Measurements from ENCODE around the gene MAST3. TPM values are rescaled to one million over a fixed set of nuclear protein-coding genes. Genes with fewer than 3 reads are reported as not detected.

MAST3 gene
- total and polyA plus RNA-seq, 2 of the 8 experiments (the other 6 are each of a cell fraction or from before 2014, with no cell fraction given) = 3.4 to 9.0 TPM

GRCh38 chr19:18191640-18192062 lies 94.1 kb downstream of the MAST3 start:
- Histone ChIP-seq H3K36me3 (ENCODE audit: control insufficient read depth in 2 of 4, insufficient read depth in 4 of 4, low read length in 3 of 4) (peaks cover 0 to 11% (median 6%) of the 10 kb centered on the region in 4 experiments; a peak in 5 of 8 replicates), H4K20me1 (replicated peaks in 1 of 2; ENCODE audit: control insufficient read depth in 1 of 2, insufficient read depth in 2 of 2, low read length in 2 of 2) (peaks cover 3 to 18% of the 10 kb centered on the region in 2 experiments), H3K23me2 (ENCODE audit: low read depth, low read length) (peaks cover 10% of the 10 kb centered on the region), H3K4me3 (ENCODE audit: extremely low read depth in 1 of 4, insufficient read depth in 2 of 4, low read depth in 3 of 4, low read length in 4 of 4) (no peak overlapping the region), H3K9ac (replicated peaks in 1 of 4; ENCODE audit: extremely low read depth in 1 of 4, low read depth in 3 of 4, low read length in 3 of 4) (peak overlapping the region in 1 of 4 experiments; percentile 21; a peak in 1 of 7 replicates), H3K4me2 (ENCODE audit: insufficient read depth in 1 of 2, low read depth in 2 of 2, low read length in 2 of 2) (peak overlapping the region in 1 of 2 experiments; percentile 93; a peak in 1 of 4 replicates), H2AFZ (ENCODE audit: low read length) (no peak overlapping the region), H4K8ac (ENCODE audit: extremely low read depth, insufficient read depth, low read length) (no peak overlapping the region), H4K91ac (replicated peaks; ENCODE audit: insufficient read length, low read length) (no peak overlapping the region), H3K23ac (ENCODE audit: insufficient read length) (no peak overlapping the region), H2BK12ac (ENCODE audit: low read depth, low read length) (no peak overlapping the region), H4K5ac (ENCODE audit: insufficient read length, low read depth, low read length) (no peak overlapping the region), H2BK5ac (ENCODE audit: low read depth, low read length) (no peak overlapping the region), H2BK15ac (ENCODE audit: low read length) (no peak overlapping the region), H2AK5ac (ENCODE audit: low read depth, low read length) (no peak overlapping the region), H3K18ac (ENCODE audit: extremely low read depth, low read length) (no peak overlapping the region), H2BK120ac (replicated peaks; ENCODE audit: low read depth, low read length) (no peak overlapping the region), H2BK20ac (ENCODE audit: low read length) (no peak overlapping the region), H3K56ac (replicated peaks; ENCODE audit: insufficient read length, low read depth, low read length) (no peak overlapping the region), H3K79me2 (ENCODE audit: control insufficient read depth in 1 of 2, insufficient read depth in 2 of 2, low read length in 2 of 2) (peaks cover 0 to 4% of the 10 kb centered on the region in 2 experiments; a peak in 1 of 4 replicates), H3K79me1 (ENCODE audit: low read depth, low read length) (peaks cover 6% of the 10 kb centered on the region; the same call in 1 of the 2 replicates), H3K27me3 (replicated peaks in 1 of 4; ENCODE audit: control insufficient read depth in 3 of 4, extremely low read depth in 1 of 4, insufficient read depth in 3 of 4, low read length in 3 of 4) (no peaks in the 10 kb centered on the region), H3K4me1 (replicated peaks in 1 of 4; ENCODE audit: control insufficient read depth in 3 of 4, insufficient read depth in 4 of 4, low read length in 3 of 4) (peaks cover 5 to 12% (median 8%) of the 10 kb centered on the region in 4 experiments), H3K4ac (replicated peaks; ENCODE audit: insufficient read length, low read depth, low read length) (no peak overlapping the region), H3K9me3 (ENCODE audit: insufficient read depth in 2 of 2, low read depth in 1 of 2, low read length in 1 of 2) (no peaks in the 10 kb centered on the region), H3K14ac (ENCODE audit: insufficient read length) (no peak overlapping the region), H3K27ac (ENCODE audit: low read depth, low read length) (no peak overlapping the region)
- FAIRE-seq (no peak), DNase-seq (ENCODE audit: low read depth in 1 of 2, low spot score in 2 of 2) (no peak)
- WGBS, 2 experiments (ENCODE audit: extremely low coverage in 1 of 2, insufficient coverage in 1 of 2, insufficient read length in 1 of 2, insufficient replicate concordance in 2 of 2, low coverage in 1 of 2, low lambda C conversion rate in 2 of 2, missing lambda C conversion rate in 1 of 2) = 88% methylated on average over 5 of the region's 5 CpGs; no CpG with 5 or more reads in 1 of the 2 experiments
- TF ChIP-seq CBX8 (IDR thresholded peaks at IDR 0.05; ENCODE audit: borderline replicate concordance, low read depth, low read length) (no peak), SIN3A (conservative IDR thresholded peaks at IDR 0.05 in 1 of 2, IDR thresholded peaks at IDR 0.05 in 1 of 2; ENCODE audit: low read depth in 1 of 2, low read length in 2 of 2) (no peak), PHF8 (conservative IDR thresholded peaks at IDR 0.05; ENCODE audit: low read depth, low read length) (no peak), NANOG (IDR thresholded peaks at IDR 0.05; ENCODE audit: insufficient read depth, low read depth, low read length, poor library complexity, severe bottlenecking) (no peak), CEBPB (IDR thresholded peaks at IDR 0.05; ENCODE audit: low read depth, low read length) (no peak), E2F6 (IDR thresholded peaks at IDR 0.05) (no peak), MAX (IDR thresholded peaks at IDR 0.05) (no peak)
- ChIA-PET POLR2A (ENCODE audit: partially characterized antibody) (interaction anchor here (0.6 to 5.8 kb wide), 9 partner anchors 9 to 196 kb away, joined by 3 to 38 read pairs (median 4); partner anchors contain the start of genes IFI30 and JUND), CTCF (ENCODE audit: partially characterized antibody) (interaction anchor here (0.6 to 2.8 kb wide), 22 partner anchors 9 to 253 kb away, joined by 3 to 20 read pairs (median 4); partner anchors contain the start of genes IFI30, JUND and RAB3A)

All from H1 (cell line).